Endothelial cell of umbilical vein (primary cell): ENCODE results near the gene FILIP1L. TPM values are rescaled to one million over a fixed set of nuclear protein-coding genes. Genes with fewer than 3 reads are reported as not detected.

Source experiments
- BruUV-seq: library from RNA; stranded (reverse); fragments of 400-500 nt; replicated peaks from 2 replicates; lab custom pipeline; 2021; lab: Mats Ljungman, UMichigan
- CTCF ChIA-PET: fragments of 300-600, 350-600 bp; sonication (Branson Sonifier 250); formaldehyde crosslinking; loops from one replicate; lab custom pipeline; 2021; ENCODE audit warnings: antibody characterized with exemption, inconsistent platforms; lab: Charles Lee
- POLR2A ChIA-PET: fragments of 300-600, 350-600 bp; sonication (Branson Sonifier 250); formaldehyde crosslinking; loops from one replicate; lab custom pipeline; 2021; ENCODE audit warnings: antibody characterized with exemption, inconsistent platforms; lab: Charles Lee
- DNase-seq: peaks from one replicate; pipeline ENCODE4 v3.0.0-alpha.2; 2011; ENCODE audit warnings: low read depth, low spot score
- FAIRE-seq: peaks from 2 replicates; lab custom pipeline; 2011; peaks lifted over from hg19 to GRCh38; lab: Jason Lieb, UNC
- H2AFZ ChIP-seq: 2 replicates; pipeline ENCODE4 v1.6.0; 2012; ENCODE audit warnings: low read depth, low read length, control low read depth, inconsistent platforms
- H3K27ac ChIP-seq: 2 replicates; pipeline ENCODE4 v1.5.1; 2011; ENCODE audit warnings: low read depth, mild to moderate bottlenecking, control low read depth, low read length, moderate library complexity; ENCODE audit not compliant: insufficient read depth
- H3K27me3 ChIP-seq, 2 experiments: 2 replicates each; pipeline versions ENCODE4 v1.6.0 to v1.6.1; 2011; ENCODE audit warnings: low read length in 2 of 2, mixed read lengths in 1 of 2; ENCODE audit not compliant: control insufficient read depth in 2 of 2, insufficient read depth in 2 of 2
- H3K36me3 ChIP-seq, 2 experiments: 2 replicates in 1 of 2; 3 replicates in 1 of 2; pipeline ENCODE4 v1.5.1; 2011; ENCODE audit warnings: low read length in 2 of 2, mild to moderate bottlenecking in 1 of 2, moderate library complexity in 1 of 2; ENCODE audit not compliant: control insufficient read depth in 2 of 2, insufficient read depth in 2 of 2; ENCODE audit errors: extremely low read depth in 1 of 2
- H3K4me1 ChIP-seq: 3 replicates; pipeline ENCODE4 v1.5.1; 2011; ENCODE audit warnings: mild to moderate bottlenecking, low read length; ENCODE audit not compliant: control insufficient read depth, insufficient read depth; ENCODE audit errors: extremely low read depth
- H3K4me2 ChIP-seq: 2 replicates; pipeline ENCODE4 v1.6.1; 2011; ENCODE audit warnings: low read length, control low read depth, mixed read lengths; ENCODE audit not compliant: insufficient read depth
- H3K4me3 ChIP-seq, 3 experiments: fragments of 200-600 bp in 1 of 3; sonication (generic), shearing (Covaris generic) in 1 of 3; replicated peaks in 1 of 3; 2 replicates each; pipeline ENCODE4 v1.5.1; 2011 to 2016; ENCODE audit warnings: control low read depth in 3 of 3, low read length in 3 of 3, mild to moderate bottlenecking in 2 of 3, inconsistent platforms in 1 of 3, low read depth in 1 of 3, moderate library complexity in 1 of 3; ENCODE audit not compliant: insufficient read depth in 1 of 3
- H3K79me2 ChIP-seq: 2 replicates; pipeline ENCODE4 v1.6.0; 2012; ENCODE audit warnings: low read length, inconsistent platforms; ENCODE audit not compliant: control insufficient read depth, insufficient read depth
- H3K9ac ChIP-seq: replicated peaks from 2 replicates; pipeline ENCODE3; 2011; ENCODE audit warnings: low read length, control low read depth; ENCODE audit not compliant: insufficient read depth; ENCODE audit errors: extremely low read depth
- H3K9me1 ChIP-seq: replicated peaks from 3 replicates; pipeline ENCODE4 v1.6.0; 2011; ENCODE audit warnings: mild to moderate bottlenecking, low read length; ENCODE audit not compliant: control insufficient read depth, insufficient read depth; ENCODE audit errors: extremely low read depth
- H3K9me3 ChIP-seq: replicated peaks from 2 replicates; pipeline ENCODE4 v1.5.1; 2012; ENCODE audit warnings: low read length, inconsistent platforms; ENCODE audit not compliant: control insufficient read depth, insufficient read depth
- H4K20me1 ChIP-seq: replicated peaks from 2 replicates; pipeline ENCODE3; 2011; ENCODE audit warnings: mild to moderate bottlenecking, low read length; ENCODE audit not compliant: control insufficient read depth, insufficient read depth; ENCODE audit errors: extremely low read depth
- EZH2 ChIP-seq: IDR thresholded peaks from 2 replicates; pipeline ENCODE4 v1.6.1; 2012; ENCODE audit warnings: borderline replicate concordance, low read depth, mild to moderate bottlenecking, moderate library complexity, low read length, inconsistent platforms; ENCODE audit not compliant: severe bottlenecking
- FOS ChIP-seq: IDR thresholded peaks from 2 replicates; pipeline ENCODE4 v1.6.1; 2011; ENCODE audit warnings: mild to moderate bottlenecking, low read length, moderate library complexity, borderline replicate concordance; ENCODE audit not compliant: insufficient read depth
- GATA2 ChIP-seq: IDR thresholded peaks from 2 replicates; pipeline ENCODE4 v1.7.0; 2011; ENCODE audit warnings: low read depth, mild to moderate bottlenecking, moderate library complexity, mixed read lengths, low read length; ENCODE audit not compliant: insufficient read length, insufficient read depth
- JUN ChIP-seq: IDR thresholded peaks from 2 replicates; pipeline ENCODE4 v1.6.1; 2011; ENCODE audit warnings: borderline replicate concordance, low read depth; ENCODE audit not compliant: insufficient read length, insufficient read depth
- MAX ChIP-seq: IDR thresholded peaks from 2 replicates; pipeline ENCODE4 v1.6.1; 2011; ENCODE audit not compliant: insufficient read depth, insufficient read length
- MYC ChIP-seq: IDR thresholded peaks from one replicate; pipeline ENCODE4 v1.6.1; 2011; ENCODE audit warnings: mild to moderate bottlenecking, low read depth, low read length
- POLR2A ChIP-seq: IDR thresholded peaks from 2 replicates; pipeline ENCODE4 v1.6.1; 2012; ENCODE audit warnings: low read depth, mild to moderate bottlenecking, control low read depth, low read length
- POLR2AphosphoS5 ChIP-seq: IDR thresholded peaks from 2 replicates; pipeline ENCODE4 v1.6.1; 2012; ENCODE audit warnings: low read depth, mild to moderate bottlenecking, control low read depth, low read length, moderate library complexity; ENCODE audit not compliant: insufficient read depth
- dilution Hi-C: fragments of 300-500 bp; cut with MboI; formaldehyde crosslinking; loops from one replicate; pipeline ENCODE4 v1.15.0; 2019; ENCODE audit warnings: low sequenced_read_pairs; ENCODE audit not compliant: extremely low pct_ligation_motif_present
- intact Hi-C: fragments of 100-400 bp; cut with micrococcal nuclease; formaldehyde crosslinking; loops from one replicate; pipeline ENCODE4 v1.10.0; 2022
- polyA plus RNA-seq, 4 experiments: library from polyadenylated mRNA; depleted of rRNA in 3 of 4; stranded (reverse) in 3 of 4; unstranded in 1 of 4; fragments of >200 nt; gene quantifications; 2 replicates each; pipeline versions ENCODE4 v1.2.1 to v1.2.3, GENCODE V29; 2011 to 2012; ENCODE audit warnings: missing spikeins in 1 of 4
- total RNA-seq: library from RNA; stranded (reverse); gene quantifications from 2 replicates; pipeline ENCODE4 v1.2.3, GENCODE V29; 2021
- TF ChIP-seq, protein P1 (sequence below), 2 donors: IDR thresholded peaks; 1 replicate in 1 of 2; 2 replicates in 1 of 2; pipeline ENCODE4 v1.5.1; 2011; ENCODE audit warnings: low read length in 2 of 2, mild to moderate bottlenecking in 2 of 2, moderate library complexity in 2 of 2, control low read depth in 1 of 2, inconsistent platforms in 1 of 2, low read depth in 1 of 2; ENCODE audit not compliant: insufficient read depth in 1 of 2; ENCODE audit errors: extremely low read depth in 1 of 2

Gene FILIP1L
- total and polyA plus RNA-seq, 2 donors (not counting 3 experiments of a cell fraction or from before 2014, with no cell fraction given), result 26.0 to 29.9 TPM

DNA sequence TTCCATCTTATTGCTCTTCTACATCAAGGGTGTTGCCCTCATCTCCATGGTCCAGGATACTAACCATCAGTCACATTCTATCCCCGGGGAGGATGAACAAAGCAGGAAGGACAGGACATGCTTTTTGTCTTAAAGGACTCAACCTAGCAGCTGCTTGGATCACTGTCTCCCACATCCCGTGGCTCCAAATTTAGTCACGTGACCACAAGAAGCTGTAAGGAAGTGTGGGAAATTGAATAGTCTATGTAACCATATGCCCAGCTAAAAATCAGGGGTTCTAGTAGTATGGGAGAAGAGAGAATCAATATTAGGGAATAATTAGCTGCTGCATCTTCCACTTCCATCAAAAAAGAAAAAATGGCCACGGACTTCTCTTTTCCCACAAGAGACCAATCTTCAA is 314.9 kb downstream of the FILIP1L start:
- Histone ChIP-seq H2AFZ (no peak overlapping the region), H3K4me2 (no peak overlapping the region), H3K9ac (no peak overlapping the region), H3K79me2 (no peaks in the 10 kb centered on the region), H3K9me3 (no peaks in the 10 kb centered on the region), H3K4me3 (no peak overlapping the region), H3K27ac (no peak overlapping the region), H4K20me1 (no peaks in the 10 kb centered on the region), H3K4me1 (no peaks in the 10 kb centered on the region), H3K9me1 (no peaks in the 10 kb centered on the region), H3K36me3 (peaks cover 0 to 12% of the 10 kb centered on the region in 2 experiments), H3K27me3 (no peaks in the 10 kb centered on the region)
- intact Hi-C loops (no loop called here), dilution Hi-C loops (no loop called here)
- CTCF ChIA-PET, result interaction anchor here (0.7 to 1.4 kb wide), 2 partner anchors 9 to 48 kb away, joined by 3 to 9 read pairs; no protein-coding TSS in a partner anchor
- FAIRE-seq (no peak), DNase-seq (no peak)
- no TSS peak for BruUV-seq
- no peak for TF ChIP-seq FOS
- no peak for TF ChIP-seq MAX
- TF ChIP-seq GATA2, result no peak
- no peak for TF ChIP-seq MYC
- TF ChIP-seq JUN, result no peak
- TF ChIP-seq, protein P1, sequence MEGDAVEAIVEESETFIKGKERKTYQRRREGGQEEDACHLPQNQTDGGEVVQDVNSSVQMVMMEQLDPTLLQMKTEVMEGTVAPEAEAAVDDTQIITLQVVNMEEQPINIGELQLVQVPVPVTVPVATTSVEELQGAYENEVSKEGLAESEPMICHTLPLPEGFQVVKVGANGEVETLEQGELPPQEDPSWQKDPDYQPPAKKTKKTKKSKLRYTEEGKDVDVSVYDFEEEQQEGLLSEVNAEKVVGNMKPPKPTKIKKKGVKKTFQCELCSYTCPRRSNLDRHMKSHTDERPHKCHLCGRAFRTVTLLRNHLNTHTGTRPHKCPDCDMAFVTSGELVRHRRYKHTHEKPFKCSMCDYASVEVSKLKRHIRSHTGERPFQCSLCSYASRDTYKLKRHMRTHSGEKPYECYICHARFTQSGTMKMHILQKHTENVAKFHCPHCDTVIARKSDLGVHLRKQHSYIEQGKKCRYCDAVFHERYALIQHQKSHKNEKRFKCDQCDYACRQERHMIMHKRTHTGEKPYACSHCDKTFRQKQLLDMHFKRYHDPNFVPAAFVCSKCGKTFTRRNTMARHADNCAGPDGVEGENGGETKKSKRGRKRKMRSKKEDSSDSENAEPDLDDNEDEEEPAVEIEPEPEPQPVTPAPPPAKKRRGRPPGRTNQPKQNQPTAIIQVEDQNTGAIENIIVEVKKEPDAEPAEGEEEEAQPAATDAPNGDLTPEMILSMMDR (IDR thresholded peaks at IDR 0.05; ENCODE audit: extremely low read depth in 1 of 2, insufficient read depth in 1 of 2, low read depth in 1 of 2, low read length in 2 of 2), result no peak
- TF ChIP-seq EZH2, result no peak
- TF ChIP-seq POLR2AphosphoS5, result no peak
- no peak for TF ChIP-seq POLR2A
- POLR2A ChIA-PET, result no interaction called here
